Panc1 (cell line): Measurements from ENCODE around the gene FFAR1. TPM values are rescaled to one million over a fixed set of nuclear protein-coding genes. Genes with fewer than 3 reads are reported as not detected.

Experiments
- ATAC-seq: fragments of 200-7000 bp; cut with Tn5 transposase; 2 replicates; pipeline ENCODE4 v1.9.1; 2020; ENCODE audit warnings: mild to moderate bottlenecking, moderate library complexity
- BruUV-seq: library from RNA; stranded (reverse); fragments of 400-500 nt; replicated peaks from 2 replicates; lab custom pipeline; 2021; lab: Mats Ljungman, UMichigan
- CTCF ChIA-PET: fragments of 300-600 bp; sonication (Branson Sonifier 250); formaldehyde crosslinking; loops from one replicate; lab custom pipeline; 2022; ENCODE audit warnings: antibody characterized with exemption; lab: Charles Lee
- POLR2A ChIA-PET: fragments of 300-600 bp; sonication (Branson Sonifier 250); formaldehyde crosslinking; loops from one replicate; lab custom pipeline; 2022; ENCODE audit warnings: antibody characterized with exemption; lab: Charles Lee
- DNase-seq: peaks from one replicate; pipeline ENCODE4 v3.0.0-alpha.2; 2010; ENCODE audit warnings: low read depth, low spot score
- H3K27ac ChIP-seq: 2 replicates; pipeline ENCODE4 v1.5.1; 2011; ENCODE audit warnings: mild to moderate bottlenecking, low read length, inconsistent platforms
- H3K27me3 ChIP-seq: fragments of 200-500 bp; sonication (Bioruptor generic); 2 replicates; pipeline ENCODE4 v1.6.0; 2014; ENCODE audit warnings: low read length, inconsistent platforms; ENCODE audit not compliant: control insufficient read depth, insufficient read depth
- H3K36me3 ChIP-seq: fragments of 200-500 bp; sonication (Bioruptor generic); 2 replicates; pipeline ENCODE4 v1.5.1; 2014; ENCODE audit warnings: inconsistent platforms, mild to moderate bottlenecking, low read length, moderate library complexity; ENCODE audit not compliant: control insufficient read depth, insufficient read depth
- H3K4me1 ChIP-seq: 2 replicates; pipeline ENCODE4 v1.5.1; 2011; ENCODE audit warnings: inconsistent platforms, mild to moderate bottlenecking, low read length, moderate library complexity; ENCODE audit not compliant: control insufficient read depth, insufficient read depth
- H3K4me3 ChIP-seq, 2 experiments: 2 replicates each; pipeline ENCODE4 v1.5.1; 2011 to 2012; ENCODE audit warnings: low read depth in 2 of 2, low read length in 2 of 2, mild to moderate bottlenecking in 2 of 2, inconsistent platforms in 1 of 2, moderate library complexity in 1 of 2
- H3K9me3 ChIP-seq: fragments of 200-500 bp; sonication (Bioruptor generic); 2 replicates; pipeline ENCODE4 v1.5.1; 2014; ENCODE audit warnings: low read depth, mild to moderate bottlenecking, inconsistent platforms, low read length, moderate library complexity; ENCODE audit not compliant: control insufficient read depth, insufficient read depth
- POLR2AphosphoS5 ChIP-seq: IDR thresholded peaks from 2 replicates; pipeline ENCODE4 v1.6.1; 2012; ENCODE audit warnings: mild to moderate bottlenecking, low read depth, low read length, moderate library complexity
- SIN3A ChIP-seq: IDR thresholded peaks from 2 replicates; pipeline ENCODE4 v1.6.1; 2012; ENCODE audit warnings: low read depth, mild to moderate bottlenecking, low read length, moderate library complexity, borderline replicate concordance; ENCODE audit not compliant: insufficient read depth
- TCF7L2 ChIP-seq: IDR thresholded peaks from 2 replicates; pipeline ENCODE4 v1.6.1; 2011; ENCODE audit warnings: mild to moderate bottlenecking, low read depth, low read length, inconsistent platforms
- in situ Hi-C: cut with HindIII; loops from 2 replicates; pipeline ENCODE4 v1.10.0; 2016; ENCODE audit warnings: low sequenced_read_pairs, low pct_unique_long_range_greater_than_20kb
- intact Hi-C: fragments of 100-400 bp; cut with micrococcal nuclease; formaldehyde crosslinking; loops from one replicate; pipeline ENCODE4 v1.10.0; 2022; ENCODE audit not compliant: unreplicated experiment
- total RNA-seq: library from RNA; stranded (reverse); gene quantifications from one replicate; pipeline ENCODE4 v1.2.1, GENCODE V29; 2021; ENCODE audit not compliant: unreplicated experiment
- TF ChIP-seq, protein P1 (sequence below), 2 experiments: IDR thresholded peaks; 2 replicates each; pipeline ENCODE4 v1.6.1; 2011 to 2012; ENCODE audit warnings: low read depth in 2 of 2, control low read depth in 1 of 2, low read length in 1 of 2, mild to moderate bottlenecking in 1 of 2, moderate library complexity in 1 of 2; ENCODE audit not compliant: insufficient read depth in 1 of 2
- TF ChIP-seq, protein P2 (sequence below): fragments of 450-650 bp; IDR thresholded peaks from 2 replicates; pipeline ENCODE4 v1.5.1; 2017; ENCODE audit warnings: mild to moderate bottlenecking

FFAR1 gene
- total RNA-seq, 1 experiment from 2014 or later: not detected

DNA sequence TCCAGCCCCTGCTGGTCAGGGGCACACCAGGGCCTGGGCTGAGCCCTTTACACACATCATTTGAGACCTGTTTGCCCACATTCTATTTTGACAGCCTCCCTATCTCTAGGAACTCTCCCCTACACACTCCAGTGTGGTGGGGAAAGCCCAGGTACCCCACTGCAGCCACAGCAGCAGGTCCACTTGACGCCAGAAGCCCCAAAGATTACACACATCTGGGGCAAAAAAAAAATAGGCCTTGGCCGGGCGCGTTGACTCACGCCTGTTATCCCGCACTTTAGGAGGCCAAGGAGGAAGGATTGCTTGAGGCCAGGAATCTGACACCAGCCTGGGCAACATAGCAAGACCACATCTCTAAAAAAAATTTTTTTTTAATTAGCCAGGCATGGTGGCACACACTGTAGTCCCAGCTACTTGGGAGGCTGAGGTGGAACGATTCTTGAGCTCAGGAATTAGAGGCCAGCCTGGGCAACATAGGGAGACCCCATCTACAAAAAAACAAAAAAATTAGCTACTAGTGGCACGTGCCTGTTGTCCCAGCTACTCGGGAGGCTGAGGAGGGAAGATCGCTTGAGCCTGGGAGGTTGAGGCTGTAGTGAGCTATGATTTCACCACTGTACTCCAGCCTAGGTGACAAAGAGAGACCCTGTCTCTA, 36.8 kb upstream of the FFAR1 start:
- Histone ChIP-seq H3K27me3 (no peaks in the 10 kb centered on the region), H3K27ac (no peak overlapping the region), H3K4me1 (0 out of 2 replicates have a peak, but pooled peaks cover 5% of the 10 kb centered on the region), H3K9me3 (no peaks in the 10 kb centered on the region), H3K36me3 (no peaks in the 10 kb centered on the region), H3K4me3 (no peak overlapping the region)
- BruUV-seq: no TSS peak
- DNase-seq: no peak
- ATAC-seq: no peak
- in situ Hi-C loops: no loop called here
- CTCF ChIA-PET: interaction anchor here (0.7 kb wide), 1 partner anchor 35 kb away, joined by 3 read pairs; no protein-coding TSS in a partner anchor
- POLR2A ChIA-PET: no interaction called here
- TF ChIP-seq POLR2AphosphoS5 (no peak), TCF7L2 (no peak), SIN3A (no peak)
- TF ChIP-seq, protein P1, sequence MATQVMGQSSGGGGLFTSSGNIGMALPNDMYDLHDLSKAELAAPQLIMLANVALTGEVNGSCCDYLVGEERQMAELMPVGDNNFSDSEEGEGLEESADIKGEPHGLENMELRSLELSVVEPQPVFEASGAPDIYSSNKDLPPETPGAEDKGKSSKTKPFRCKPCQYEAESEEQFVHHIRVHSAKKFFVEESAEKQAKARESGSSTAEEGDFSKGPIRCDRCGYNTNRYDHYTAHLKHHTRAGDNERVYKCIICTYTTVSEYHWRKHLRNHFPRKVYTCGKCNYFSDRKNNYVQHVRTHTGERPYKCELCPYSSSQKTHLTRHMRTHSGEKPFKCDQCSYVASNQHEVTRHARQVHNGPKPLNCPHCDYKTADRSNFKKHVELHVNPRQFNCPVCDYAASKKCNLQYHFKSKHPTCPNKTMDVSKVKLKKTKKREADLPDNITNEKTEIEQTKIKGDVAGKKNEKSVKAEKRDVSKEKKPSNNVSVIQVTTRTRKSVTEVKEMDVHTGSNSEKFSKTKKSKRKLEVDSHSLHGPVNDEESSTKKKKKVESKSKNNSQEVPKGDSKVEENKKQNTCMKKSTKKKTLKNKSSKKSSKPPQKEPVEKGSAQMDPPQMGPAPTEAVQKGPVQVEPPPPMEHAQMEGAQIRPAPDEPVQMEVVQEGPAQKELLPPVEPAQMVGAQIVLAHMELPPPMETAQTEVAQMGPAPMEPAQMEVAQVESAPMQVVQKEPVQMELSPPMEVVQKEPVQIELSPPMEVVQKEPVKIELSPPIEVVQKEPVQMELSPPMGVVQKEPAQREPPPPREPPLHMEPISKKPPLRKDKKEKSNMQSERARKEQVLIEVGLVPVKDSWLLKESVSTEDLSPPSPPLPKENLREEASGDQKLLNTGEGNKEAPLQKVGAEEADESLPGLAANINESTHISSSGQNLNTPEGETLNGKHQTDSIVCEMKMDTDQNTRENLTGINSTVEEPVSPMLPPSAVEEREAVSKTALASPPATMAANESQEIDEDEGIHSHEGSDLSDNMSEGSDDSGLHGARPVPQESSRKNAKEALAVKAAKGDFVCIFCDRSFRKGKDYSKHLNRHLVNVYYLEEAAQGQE (IDR thresholded peaks at IDR 0.05; ENCODE audit: insufficient read depth in 1 of 2, low read depth in 2 of 2, low read length in 1 of 2): no peak
- TF ChIP-seq, protein P2, sequence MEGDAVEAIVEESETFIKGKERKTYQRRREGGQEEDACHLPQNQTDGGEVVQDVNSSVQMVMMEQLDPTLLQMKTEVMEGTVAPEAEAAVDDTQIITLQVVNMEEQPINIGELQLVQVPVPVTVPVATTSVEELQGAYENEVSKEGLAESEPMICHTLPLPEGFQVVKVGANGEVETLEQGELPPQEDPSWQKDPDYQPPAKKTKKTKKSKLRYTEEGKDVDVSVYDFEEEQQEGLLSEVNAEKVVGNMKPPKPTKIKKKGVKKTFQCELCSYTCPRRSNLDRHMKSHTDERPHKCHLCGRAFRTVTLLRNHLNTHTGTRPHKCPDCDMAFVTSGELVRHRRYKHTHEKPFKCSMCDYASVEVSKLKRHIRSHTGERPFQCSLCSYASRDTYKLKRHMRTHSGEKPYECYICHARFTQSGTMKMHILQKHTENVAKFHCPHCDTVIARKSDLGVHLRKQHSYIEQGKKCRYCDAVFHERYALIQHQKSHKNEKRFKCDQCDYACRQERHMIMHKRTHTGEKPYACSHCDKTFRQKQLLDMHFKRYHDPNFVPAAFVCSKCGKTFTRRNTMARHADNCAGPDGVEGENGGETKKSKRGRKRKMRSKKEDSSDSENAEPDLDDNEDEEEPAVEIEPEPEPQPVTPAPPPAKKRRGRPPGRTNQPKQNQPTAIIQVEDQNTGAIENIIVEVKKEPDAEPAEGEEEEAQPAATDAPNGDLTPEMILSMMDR: no peak
- intact Hi-C loops: no loop called here

DNA sequence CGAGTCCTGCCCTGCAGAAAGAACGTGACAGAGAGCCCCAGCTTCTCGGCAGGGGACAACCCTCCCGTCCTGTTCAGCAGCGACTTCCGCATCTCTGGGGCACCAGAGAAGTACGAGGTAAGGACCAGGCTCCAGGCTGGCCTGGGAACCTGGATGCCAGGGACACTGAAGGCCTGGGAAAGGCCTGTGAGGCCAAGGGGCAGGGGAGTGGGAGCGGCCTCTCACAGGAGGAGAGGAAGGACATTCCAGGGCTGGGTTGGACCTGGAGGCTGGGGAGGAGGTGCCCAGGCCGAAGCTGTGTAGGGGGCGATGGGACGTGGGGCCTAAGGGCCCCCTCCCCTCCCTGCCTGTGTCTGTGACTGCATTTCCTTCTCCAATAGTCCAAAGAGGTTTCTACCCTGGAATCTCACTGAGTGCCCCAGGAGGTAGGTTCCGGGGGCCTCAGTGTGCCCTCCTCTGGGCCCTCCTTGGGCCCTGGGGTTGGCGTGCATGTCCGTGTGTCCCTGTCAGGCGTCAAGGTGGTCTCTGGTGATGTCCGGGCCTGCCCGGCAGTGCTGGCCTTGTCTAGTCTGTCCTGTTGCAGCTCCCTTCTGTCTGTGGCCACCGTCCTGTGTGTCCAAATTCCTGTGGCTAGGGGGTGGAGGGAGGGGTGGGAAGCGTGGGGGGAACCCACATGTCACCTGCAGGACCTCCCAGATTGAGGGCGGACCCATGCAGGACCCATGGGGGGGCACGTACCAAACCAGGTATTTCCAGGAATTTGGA, 35.6 kb upstream of the FFAR1 start:
- 0 out of 2 replicates have a peak, but pooled peaks cover 5% of the 10 kb centered on the region for H3K4me1 ChIP-seq
- CTCF ChIA-PET: no interaction called here
- H3K27me3 ChIP-seq: no peaks in the 10 kb centered on the region
- no peaks in the 10 kb centered on the region for H3K36me3 ChIP-seq
- BruUV-seq: no TSS peak
- H3K9me3 ChIP-seq: no peaks in the 10 kb centered on the region
- in situ Hi-C loops (no loop called here), intact Hi-C loops (no loop called here)
- no peak for ATAC-seq
- no peak for TF ChIP-seq POLR2AphosphoS5
- TF ChIP-seq SIN3A: no peak
- no peak for TF ChIP-seq TCF7L2
- TF ChIP-seq, protein P2: no peak
- no peak overlapping the region for H3K4me3 ChIP-seq
- DNase-seq: no peak
- POLR2A ChIA-PET: no interaction called here
- H3K27ac ChIP-seq: no peak overlapping the region
